A549 (cell line): ENCODE data around the gene BEND6. TPM values are rescaled to one million over a fixed set of nuclear protein-coding genes. Genes with fewer than 3 reads are reported as not detected.

ENCODE experiments used
- ATAC-seq, 2 experiments: fragments of 200-7000 bp in 1 of 2; fragments of >200 bp in 1 of 2; cut with Nextera tagmentation in 1 of 2; cut with Tn5 transposase in 1 of 2; 3 replicates each; pipeline versions ENCODE4 v1.8.0 to v1.9.1; 2018 to 2020; ENCODE audit warnings: mild to moderate bottlenecking in 1 of 2, moderate library complexity in 1 of 2
- CTCF ChIA-PET: fragments of 300-600 bp; sonication (Branson Sonifier 250); formaldehyde crosslinking; extraction: SDS; loops from one replicate; lab custom pipeline; 2021; ENCODE audit warnings: antibody characterized with exemption, inconsistent platforms; lab: Yijun Ruan, JAX
- POLR2A ChIA-PET: fragments of 350-600 bp; formaldehyde crosslinking; extraction: SDS; loops from one replicate; lab custom pipeline; 2021; ENCODE audit warnings: antibody characterized with exemption, inconsistent platforms; lab: Yijun Ruan, JAX
- DNase-seq, 2 experiments: peaks; one replicate each; pipeline versions ENCODE4 v3.0.0 to v3.0.0-alpha.2; 2011 to 2016; ENCODE audit warnings: low read depth in 1 of 2, low spot score in 1 of 2
- FAIRE-seq: peaks from 2 replicates; lab custom pipeline; 2011; peaks lifted over from hg19 to GRCh38; lab: Jason Lieb, UNC
- H3K27ac ChIP-seq, 2 experiments: fragments of >200 bp; sonication (Bioruptor Twin); formaldehyde crosslinking; 3 replicates each; pipeline ENCODE4 v1.5.1; 2016 to 2017
- H3K4me1 ChIP-seq: fragments of >200 bp; sonication (Bioruptor Twin); formaldehyde crosslinking; 3 replicates; pipeline ENCODE4 v1.6.1; 2016
- H3K4me2 ChIP-seq: fragments of >200 bp; sonication (Bioruptor Twin); formaldehyde crosslinking; 3 replicates; pipeline ENCODE4 v1.6.1; 2016
- H3K4me3 ChIP-seq: fragments of >200 bp; sonication (Bioruptor Twin); formaldehyde crosslinking; 3 replicates; pipeline ENCODE4 v1.5.1; 2016
- H3K9me3 ChIP-seq: fragments of >200 bp; sonication (Bioruptor Twin); formaldehyde crosslinking; 3 replicates; pipeline ENCODE4 v1.6.1; 2016
- CBX8 ChIP-seq: fragments of 200-600 bp; sonication (generic); IDR thresholded peaks from 2 replicates; pipeline ENCODE4 v1.6.1; 2016
- CEBPB ChIP-seq, 2 experiments: fragments of >200 bp in 1 of 2; sonication (Bioruptor Twin) in 1 of 2; formaldehyde crosslinking in 1 of 2; IDR thresholded peaks; 2 replicates each; pipeline ENCODE4 v1.6.1; 2012 to 2016
- ESRRA ChIP-seq: fragments of 150-350 bp; IDR thresholded peaks from 2 replicates; pipeline ENCODE4 v1.6.1; 2014; ENCODE audit warnings: mild to moderate bottlenecking, low read length, borderline replicate concordance
- FOSB ChIP-seq: fragments of 250-450 bp; sonication (Bioruptor Pico); IDR thresholded peaks from 2 replicates; pipeline ENCODE4 v1.5.0; 2020; ENCODE audit warnings: mild to moderate bottlenecking, moderate library complexity
- HEYL ChIP-seq: fragments of 250-450 bp; sonication (Bioruptor Pico); IDR thresholded peaks from 2 replicates; pipeline ENCODE4 v1.8.0; 2021; ENCODE audit warnings: mild to moderate bottlenecking, moderate library complexity
- KDM1A ChIP-seq: fragments of 200-600 bp; sonication (generic); IDR thresholded peaks from 2 replicates; pipeline ENCODE4 v1.6.1; 2016; ENCODE audit warnings: low read depth, mild to moderate bottlenecking
- KDM5A ChIP-seq: fragments of 200-600 bp; sonication (generic); IDR thresholded peaks from 2 replicates; pipeline ENCODE4 v1.6.1; 2016; ENCODE audit warnings: antibody characterized with exemption, mild to moderate bottlenecking
- MYC ChIP-seq: IDR thresholded peaks from 2 replicates; pipeline ENCODE4 v1.6.1; 2012; ENCODE audit warnings: mild to moderate bottlenecking, inconsistent platforms, low read length, improper control_type of control experiment, borderline replicate concordance
- NPAS2 ChIP-seq: fragments of 250-450 bp; sonication (Bioruptor Pico); IDR thresholded peaks from 2 replicates; pipeline ENCODE4 v1.8.0; 2022; ENCODE audit warnings: mild to moderate bottlenecking, moderate library complexity, borderline replicate concordance
- POLR2A ChIP-seq: IDR thresholded peaks from 2 replicates; pipeline ENCODE4 v1.6.1; 2012; ENCODE audit warnings: mild to moderate bottlenecking, low read length
- POLR2AphosphoS2 ChIP-seq: conservative IDR thresholded peaks from 2 replicates; pipeline ENCODE4 v1.6.1; 2012; ENCODE audit warnings: low read length, improper control_type of control experiment, inconsistent platforms
- RAD21 ChIP-seq, 2 experiments: fragments of >200 bp in 1 of 2; sonication (Bioruptor Twin) in 1 of 2; formaldehyde crosslinking in 1 of 2; IDR thresholded peaks in 1 of 2; conservative IDR thresholded peaks in 1 of 2; 2 replicates in 1 of 2; 3 replicates in 1 of 2; pipeline ENCODE4 v1.6.1; 2012 to 2018; ENCODE audit warnings: inconsistent platforms in 1 of 2
- RARB ChIP-seq: fragments of 250-450 bp; sonication (Bioruptor Pico); IDR thresholded peaks from 2 replicates; pipeline ENCODE4 v1.8.0; 2021; ENCODE audit warnings: mild to moderate bottlenecking, moderate library complexity
- RCOR1 ChIP-seq: fragments of 150-350 bp; IDR thresholded peaks from 2 replicates; pipeline ENCODE4 v1.6.1; 2014; ENCODE audit warnings: antibody characterized with exemption, low read length, low read depth
- RFX5 ChIP-seq: fragments of 450-650 bp; IDR thresholded peaks from 2 replicates; pipeline ENCODE4 v1.7.1; 2014; ENCODE audit warnings: antibody characterized with exemption, mild to moderate bottlenecking, moderate library complexity
- ZSCAN20 ChIP-seq: fragments of 250-450 bp; sonication (Bioruptor Pico); IDR thresholded peaks from 2 replicates; pipeline ENCODE4 v1.8.0; 2022; ENCODE audit warnings: mild to moderate bottlenecking, moderate library complexity
- WGBS: methylation state at CpG from one replicate; pipeline ENCODE4 v1.1.6; 2017; ENCODE audit errors: missing lambda C conversion rate; 5-methylcytosine and 5-hydroxymethylcytosine counted together
- polyA plus RNA-seq, 4 experiments: library from polyadenylated mRNA; depleted of rRNA in 3 of 4; stranded (reverse); fragments of >200 nt; fragmentation: RNase III in 1 of 4; extraction: RNeasy Plus Mini Kit Qiagen cat#74134 plus additional on column Dnase treatment in 1 of 4; gene quantifications; 2 replicates in 3 of 4; 3 replicates in 1 of 4; pipeline ENCODE4 v1.2.3, GENCODE V29; 2011 to 2017
- TF ChIP-seq, protein P1 (sequence below): fragments of 250-450 bp; sonication (Bioruptor Pico); IDR thresholded peaks from 2 replicates; pipeline ENCODE4 v1.5.0; 2020; ENCODE audit warnings: low read depth, mild to moderate bottlenecking, moderate library complexity
- TF ChIP-seq, protein P2 (sequence below): fragments of 150-350 bp; IDR thresholded peaks from 2 replicates; pipeline ENCODE4 v1.6.1; 2014; ENCODE audit warnings: low read depth, mild to moderate bottlenecking, low read length
- TF ChIP-seq, protein P3 (sequence below): fragments of >200 bp; sonication (Bioruptor Twin); formaldehyde crosslinking; IDR thresholded peaks from 3 replicates; pipeline ENCODE4 v1.6.1; 2016
- TF ChIP-seq, protein P4 (sequence below): fragments of >200 bp; sonication (Bioruptor Twin); formaldehyde crosslinking; IDR thresholded peaks from 3 replicates; pipeline ENCODE4 v1.5.1; 2016
- TF ChIP-seq, protein P5 (sequence below): fragments of 200-600 bp; sonication (generic); IDR thresholded peaks from 2 replicates; pipeline ENCODE4 v1.6.1; 2016; ENCODE audit warnings: antibody characterized with exemption, mild to moderate bottlenecking, moderate library complexity

The BEND6 gene
- polyA plus RNA-seq, 2 of the 4 experiments (the other 2 are of a cell fraction), result 2.1 to 2.9 TPM

DNA sequence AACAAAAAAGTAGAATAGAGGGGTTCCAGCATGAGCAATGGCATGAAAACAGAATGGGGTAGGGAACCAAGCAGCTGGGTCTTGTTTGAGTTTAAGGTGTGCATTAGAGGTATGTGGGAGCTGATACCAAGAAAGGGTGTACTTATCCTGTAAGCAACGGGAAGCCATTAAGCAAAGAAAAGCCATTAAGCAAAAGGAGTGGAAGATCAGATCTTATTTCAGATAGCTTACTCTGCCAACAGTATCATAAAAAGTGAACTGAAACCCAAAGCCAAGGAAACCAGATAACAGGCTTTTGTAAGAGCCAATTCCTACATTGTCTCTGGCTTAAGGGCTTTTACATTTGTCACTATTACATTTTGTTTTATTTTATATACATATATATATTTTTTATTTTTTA lies 21.3 kb upstream of the BEND6 start:
- 92% methylated on average over 1 of the region's 1 CpG for WGBS
- H3K27ac ChIP-seq, result no peak overlapping the region
- FAIRE-seq, result no peak
- no peak for ATAC-seq
- H3K4me3 ChIP-seq, result no peak overlapping the region
- H3K4me2 ChIP-seq, result no peak overlapping the region
- peaks cover 10% of the 10 kb centered on the region for H3K4me1 ChIP-seq
- CTCF ChIA-PET, result interaction anchor here (0.5 to 1.4 kb wide), 4 partner anchors 21 to 122 kb away, joined by 3 to 6 read pairs (median 3); partner anchors contain the start of gene BEND6
- DNase-seq, result no peak
- no peaks in the 10 kb centered on the region for H3K9me3 ChIP-seq
- POLR2A ChIA-PET, result no interaction called here
- TF ChIP-seq POLR2A, result no peak
- TF ChIP-seq RFX5, result no peak

- 91% methylated on average over 4 of the region's 4 CpGs for WGBS
- Histone ChIP-seq H3K4me1 (peaks cover 17% of the 10 kb centered on the region), H3K27ac (no peak overlapping the region), H3K9me3 (no peaks in the 10 kb centered on the region), H3K4me2 (no peak overlapping the region), H3K4me3 (no peak overlapping the region)
- POLR2A ChIA-PET, result no interaction called here
- TF ChIP-seq, protein P1, sequence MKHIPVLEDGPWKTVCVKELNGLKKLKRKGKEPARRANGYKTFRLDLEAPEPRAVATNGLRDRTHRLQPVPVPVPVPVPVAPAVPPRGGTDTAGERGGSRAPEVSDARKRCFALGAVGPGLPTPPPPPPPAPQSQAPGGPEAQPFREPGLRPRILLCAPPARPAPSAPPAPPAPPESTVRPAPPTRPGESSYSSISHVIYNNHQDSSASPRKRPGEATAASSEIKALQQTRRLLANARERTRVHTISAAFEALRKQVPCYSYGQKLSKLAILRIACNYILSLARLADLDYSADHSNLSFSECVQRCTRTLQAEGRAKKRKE (CRISPR knock-in tag), result no peak
- TF ChIP-seq, protein P2, sequence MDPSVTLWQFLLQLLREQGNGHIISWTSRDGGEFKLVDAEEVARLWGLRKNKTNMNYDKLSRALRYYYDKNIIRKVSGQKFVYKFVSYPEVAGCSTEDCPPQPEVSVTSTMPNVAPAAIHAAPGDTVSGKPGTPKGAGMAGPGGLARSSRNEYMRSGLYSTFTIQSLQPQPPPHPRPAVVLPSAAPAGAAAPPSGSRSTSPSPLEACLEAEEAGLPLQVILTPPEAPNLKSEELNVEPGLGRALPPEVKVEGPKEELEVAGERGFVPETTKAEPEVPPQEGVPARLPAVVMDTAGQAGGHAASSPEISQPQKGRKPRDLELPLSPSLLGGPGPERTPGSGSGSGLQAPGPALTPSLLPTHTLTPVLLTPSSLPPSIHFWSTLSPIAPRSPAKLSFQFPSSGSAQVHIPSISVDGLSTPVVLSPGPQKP, result no peak
- no peak for TF ChIP-seq NPAS2 (CRISPR knock-in tag)
- TF ChIP-seq, protein P3, sequence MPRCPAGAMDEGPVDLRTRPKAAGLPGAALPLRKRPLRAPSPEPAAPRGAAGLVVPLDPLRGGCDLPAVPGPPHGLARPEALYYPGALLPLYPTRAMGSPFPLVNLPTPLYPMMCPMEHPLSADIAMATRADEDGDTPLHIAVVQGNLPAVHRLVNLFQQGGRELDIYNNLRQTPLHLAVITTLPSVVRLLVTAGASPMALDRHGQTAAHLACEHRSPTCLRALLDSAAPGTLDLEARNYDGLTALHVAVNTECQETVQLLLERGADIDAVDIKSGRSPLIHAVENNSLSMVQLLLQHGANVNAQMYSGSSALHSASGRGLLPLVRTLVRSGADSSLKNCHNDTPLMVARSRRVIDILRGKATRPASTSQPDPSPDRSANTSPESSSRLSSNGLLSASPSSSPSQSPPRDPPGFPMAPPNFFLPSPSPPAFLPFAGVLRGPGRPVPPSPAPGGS, result no peak
- no peak for TF ChIP-seq KDM5A
- TF ChIP-seq, protein P4, sequence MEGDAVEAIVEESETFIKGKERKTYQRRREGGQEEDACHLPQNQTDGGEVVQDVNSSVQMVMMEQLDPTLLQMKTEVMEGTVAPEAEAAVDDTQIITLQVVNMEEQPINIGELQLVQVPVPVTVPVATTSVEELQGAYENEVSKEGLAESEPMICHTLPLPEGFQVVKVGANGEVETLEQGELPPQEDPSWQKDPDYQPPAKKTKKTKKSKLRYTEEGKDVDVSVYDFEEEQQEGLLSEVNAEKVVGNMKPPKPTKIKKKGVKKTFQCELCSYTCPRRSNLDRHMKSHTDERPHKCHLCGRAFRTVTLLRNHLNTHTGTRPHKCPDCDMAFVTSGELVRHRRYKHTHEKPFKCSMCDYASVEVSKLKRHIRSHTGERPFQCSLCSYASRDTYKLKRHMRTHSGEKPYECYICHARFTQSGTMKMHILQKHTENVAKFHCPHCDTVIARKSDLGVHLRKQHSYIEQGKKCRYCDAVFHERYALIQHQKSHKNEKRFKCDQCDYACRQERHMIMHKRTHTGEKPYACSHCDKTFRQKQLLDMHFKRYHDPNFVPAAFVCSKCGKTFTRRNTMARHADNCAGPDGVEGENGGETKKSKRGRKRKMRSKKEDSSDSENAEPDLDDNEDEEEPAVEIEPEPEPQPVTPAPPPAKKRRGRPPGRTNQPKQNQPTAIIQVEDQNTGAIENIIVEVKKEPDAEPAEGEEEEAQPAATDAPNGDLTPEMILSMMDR, result no peak
- TF ChIP-seq POLR2AphosphoS2, result no peak
- no peak for TF ChIP-seq RARB (CRISPR knock-in tag)
- TF ChIP-seq FOSB, result no peak
- no peak for TF ChIP-seq ESRRA
- no peak for TF ChIP-seq KDM1A
- TF ChIP-seq CBX8, result no peak
- TF ChIP-seq, protein P5, sequence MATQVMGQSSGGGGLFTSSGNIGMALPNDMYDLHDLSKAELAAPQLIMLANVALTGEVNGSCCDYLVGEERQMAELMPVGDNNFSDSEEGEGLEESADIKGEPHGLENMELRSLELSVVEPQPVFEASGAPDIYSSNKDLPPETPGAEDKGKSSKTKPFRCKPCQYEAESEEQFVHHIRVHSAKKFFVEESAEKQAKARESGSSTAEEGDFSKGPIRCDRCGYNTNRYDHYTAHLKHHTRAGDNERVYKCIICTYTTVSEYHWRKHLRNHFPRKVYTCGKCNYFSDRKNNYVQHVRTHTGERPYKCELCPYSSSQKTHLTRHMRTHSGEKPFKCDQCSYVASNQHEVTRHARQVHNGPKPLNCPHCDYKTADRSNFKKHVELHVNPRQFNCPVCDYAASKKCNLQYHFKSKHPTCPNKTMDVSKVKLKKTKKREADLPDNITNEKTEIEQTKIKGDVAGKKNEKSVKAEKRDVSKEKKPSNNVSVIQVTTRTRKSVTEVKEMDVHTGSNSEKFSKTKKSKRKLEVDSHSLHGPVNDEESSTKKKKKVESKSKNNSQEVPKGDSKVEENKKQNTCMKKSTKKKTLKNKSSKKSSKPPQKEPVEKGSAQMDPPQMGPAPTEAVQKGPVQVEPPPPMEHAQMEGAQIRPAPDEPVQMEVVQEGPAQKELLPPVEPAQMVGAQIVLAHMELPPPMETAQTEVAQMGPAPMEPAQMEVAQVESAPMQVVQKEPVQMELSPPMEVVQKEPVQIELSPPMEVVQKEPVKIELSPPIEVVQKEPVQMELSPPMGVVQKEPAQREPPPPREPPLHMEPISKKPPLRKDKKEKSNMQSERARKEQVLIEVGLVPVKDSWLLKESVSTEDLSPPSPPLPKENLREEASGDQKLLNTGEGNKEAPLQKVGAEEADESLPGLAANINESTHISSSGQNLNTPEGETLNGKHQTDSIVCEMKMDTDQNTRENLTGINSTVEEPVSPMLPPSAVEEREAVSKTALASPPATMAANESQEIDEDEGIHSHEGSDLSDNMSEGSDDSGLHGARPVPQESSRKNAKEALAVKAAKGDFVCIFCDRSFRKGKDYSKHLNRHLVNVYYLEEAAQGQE, result no peak
- no peak for TF ChIP-seq HEYL
- no peak for TF ChIP-seq ZSCAN20 (CRISPR knock-in tag)
- no peak for TF ChIP-seq CEBPB (IDR thresholded peaks at IDR 0.05)
- TF ChIP-seq RCOR1, result no peak
- TF ChIP-seq MYC, result no peak
- TF ChIP-seq RAD21 (conservative IDR thresholded peaks at IDR 0.05 in 1 of 2, IDR thresholded peaks at IDR 0.05 in 1 of 2), result no peak
- ATAC-seq (no peak), DNase-seq (no peak), FAIRE-seq (no peak)
- CTCF ChIA-PET, result interaction anchor here (0.9 to 1.4 kb wide), 4 partner anchors 10 to 32 kb away, joined by 3 to 6 read pairs (median 4); partner anchors contain the start of gene BEND6
Observed at GRCh38 chr6:56934876-56935275, 20.0 kb upstream of the BEND6 start.
